ENCODE results near the gene NOX5. TPM values are rescaled to one million over a fixed set of nuclear protein-coding genes. Genes with fewer than 3 reads are reported as not detected.

Gene NOX5
- polyA plus RNA-seq, 3 donors: 0.61 to 0.78 (median 0.73) TPM

- no peak for DNase-seq
These were observed 1.6 kb downstream of the NOX5 start for GRCh38 chr15:69016021-69016595.

- DNase-seq: no peak
These were observed 3.5 kb downstream of the NOX5 start for GRCh38 chr15:69017978-69018377.

- no peak for DNase-seq
These were observed 4.5 kb downstream of the NOX5 start for GRCh38 chr15:69018951-69019350.

GRCh38 chr15:69021895-69022294 lies 7.4 kb downstream of the NOX5 start:
- no peak for DNase-seq

- DNase-seq: no peak
These were observed 10.8 kb downstream of the NOX5 start for GRCh38 chr15:69025320-69025719.

- no peak for DNase-seq
These were observed 11.9 kb downstream of the NOX5 start for GRCh38 chr15:69026355-69026754.

GRCh38 chr15:69027976-69028518 lies 13.6 kb downstream of the NOX5 start:
- no peak for DNase-seq

GRCh38 chr15:69031013-69032001 lies 16.8 kb downstream of the NOX5 start:
- DNase-seq: peak; percentile 42

GRCh38 chr15:69032031-69032430 lies 17.5 kb downstream of the NOX5 start:
- no peak for DNase-seq

GRCh38 chr15:69032703-69033373 lies 18.3 kb downstream of the NOX5 start:
- DNase-seq: no peak

- no peak for DNase-seq
These were observed 19.9 kb downstream of the NOX5 start for GRCh38 chr15:69034352-69034751.

- DNase-seq: no peak
These were observed 20.9 kb downstream of the NOX5 start for GRCh38 chr15:69035205-69035917.

GRCh38 chr15:69035918-69036258 lies 21.4 kb downstream of the NOX5 start:
- no peak for DNase-seq

- DNase-seq: no peak
These were observed 22.3 kb downstream of the NOX5 start for GRCh38 chr15:69036826-69037225.

GRCh38 chr15:69037482-69037881 lies 23.0 kb downstream of the NOX5 start:
- no peak for DNase-seq

- DNase-seq: no peak
These were observed 23.5 kb downstream of the NOX5 start for GRCh38 chr15:69037977-69038376.

GRCh38 chr15:69038508-69038907 lies 24.0 kb downstream of the NOX5 start:
- DNase-seq: no peak

- no peak for DNase-seq
These were observed 25.2 kb downstream of the NOX5 start for GRCh38 chr15:69039516-69040225.

GRCh38 chr15:69042531-69042930 lies 28.0 kb downstream of the NOX5 start:
- DNase-seq: no peak

GRCh38 chr15:69045802-69046201 lies 31.3 kb downstream of the NOX5 start:
- peak; percentile 27 for DNase-seq

- DNase-seq: no peak
These were observed 32.3 kb downstream of the NOX5 start for GRCh38 chr15:69046781-69047180.

Data from renal pelvis (tissue), 4 donors.